Stimulated activated CD8-positive, alpha-beta memory T cell treated with anti-CD3 and anti-CD28 coated beads, Interleukin-7, amount 100 ng/mL, for 4 hours (primary cell): ENCODE measurements around the gene TMEM141.

ENCODE experiments used
- DNase-seq, 2 donors: peaks; one replicate each; pipeline ENCODE4 v3.0.0-alpha.2; 2020; ENCODE audit warnings: low read depth in 2 of 2

The TMEM141 gene

DNA sequence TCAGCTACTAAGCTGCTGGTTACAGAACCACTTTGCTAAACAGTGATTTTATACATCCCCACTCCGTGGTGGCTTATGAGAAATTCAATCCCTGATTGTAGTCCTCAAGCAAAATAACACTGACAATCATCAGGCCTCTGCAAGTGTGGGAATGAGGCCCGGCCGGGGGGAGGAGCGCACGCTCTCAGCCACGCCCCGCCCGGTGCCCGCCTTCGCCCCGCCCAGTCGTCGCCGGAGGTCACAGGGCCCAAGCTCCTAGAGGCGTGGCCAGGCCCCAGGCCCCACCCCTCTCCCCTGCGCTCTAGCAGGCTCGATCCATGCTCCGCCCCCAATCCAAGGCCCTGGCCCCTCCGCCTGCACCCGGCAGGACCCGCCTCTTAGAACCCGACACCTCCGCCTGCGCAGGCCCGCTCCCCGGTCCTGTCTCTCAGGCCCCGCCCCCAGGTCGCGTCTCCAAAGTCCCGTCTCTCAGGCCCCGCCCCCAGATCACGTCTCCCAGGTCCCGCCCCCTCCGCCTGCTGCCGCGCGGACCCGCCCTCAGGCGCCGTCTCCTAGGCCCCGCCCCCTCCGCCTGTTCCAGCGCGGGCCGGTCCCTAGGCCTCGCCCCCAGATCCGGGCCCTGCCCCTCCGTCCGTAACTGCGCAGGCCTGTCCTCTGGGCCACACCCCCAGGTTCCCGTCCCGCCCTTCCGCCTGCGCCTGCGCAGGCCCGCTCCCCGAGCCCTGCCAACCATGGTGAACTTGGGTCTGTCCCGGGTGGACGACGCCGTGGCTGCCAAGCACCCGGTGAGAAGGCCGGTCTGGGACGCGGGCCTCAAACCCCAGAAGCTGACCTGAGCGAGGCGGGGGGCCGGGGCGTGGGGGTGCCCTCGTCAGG, at the start of gene TMEM141:
Gene TMEM141 (plus strand): TSS at position 705 of the 876 bp plus-strand sequence. CDS start 27 bp downstream, at position 732.
- peak; percentile 99 to 100 for DNase-seq

DNA sequence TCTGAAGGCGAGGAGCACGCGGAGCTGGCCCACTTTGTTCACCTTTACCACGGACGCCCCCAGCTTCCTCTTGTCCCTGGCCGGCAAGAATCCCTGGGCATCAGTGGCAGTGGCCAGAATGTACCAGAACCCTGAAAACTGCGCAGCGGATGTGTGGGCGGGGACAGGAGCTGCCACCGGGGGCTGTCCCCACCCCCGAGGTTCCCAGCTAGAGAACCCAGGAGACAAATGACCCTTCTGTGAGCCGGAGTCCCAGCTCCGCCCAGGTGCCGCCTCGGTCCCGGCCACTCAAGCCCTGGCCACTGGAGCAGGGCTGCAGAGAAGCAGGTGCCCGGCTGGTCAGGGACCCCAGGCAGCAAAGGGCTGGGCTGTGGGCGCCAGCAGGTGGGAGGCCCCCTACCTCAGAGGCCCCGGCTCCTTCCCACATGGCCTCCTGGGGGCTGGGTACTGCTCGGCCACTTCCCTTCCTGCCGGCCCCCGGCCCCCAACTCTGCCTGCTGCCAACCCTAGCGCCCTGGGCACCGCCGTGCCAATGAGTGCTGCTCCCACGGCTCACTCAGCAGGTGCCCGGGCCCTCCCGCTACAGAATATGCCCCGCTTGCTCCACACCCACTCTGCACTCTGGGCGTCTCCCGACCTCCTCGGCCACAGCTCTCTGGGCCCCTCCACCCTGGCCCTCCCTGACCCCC, 49.1 kb upstream of the TMEM141 start:
- DNase-seq = peak in 1 of 2 donors; percentile 40

DNA sequence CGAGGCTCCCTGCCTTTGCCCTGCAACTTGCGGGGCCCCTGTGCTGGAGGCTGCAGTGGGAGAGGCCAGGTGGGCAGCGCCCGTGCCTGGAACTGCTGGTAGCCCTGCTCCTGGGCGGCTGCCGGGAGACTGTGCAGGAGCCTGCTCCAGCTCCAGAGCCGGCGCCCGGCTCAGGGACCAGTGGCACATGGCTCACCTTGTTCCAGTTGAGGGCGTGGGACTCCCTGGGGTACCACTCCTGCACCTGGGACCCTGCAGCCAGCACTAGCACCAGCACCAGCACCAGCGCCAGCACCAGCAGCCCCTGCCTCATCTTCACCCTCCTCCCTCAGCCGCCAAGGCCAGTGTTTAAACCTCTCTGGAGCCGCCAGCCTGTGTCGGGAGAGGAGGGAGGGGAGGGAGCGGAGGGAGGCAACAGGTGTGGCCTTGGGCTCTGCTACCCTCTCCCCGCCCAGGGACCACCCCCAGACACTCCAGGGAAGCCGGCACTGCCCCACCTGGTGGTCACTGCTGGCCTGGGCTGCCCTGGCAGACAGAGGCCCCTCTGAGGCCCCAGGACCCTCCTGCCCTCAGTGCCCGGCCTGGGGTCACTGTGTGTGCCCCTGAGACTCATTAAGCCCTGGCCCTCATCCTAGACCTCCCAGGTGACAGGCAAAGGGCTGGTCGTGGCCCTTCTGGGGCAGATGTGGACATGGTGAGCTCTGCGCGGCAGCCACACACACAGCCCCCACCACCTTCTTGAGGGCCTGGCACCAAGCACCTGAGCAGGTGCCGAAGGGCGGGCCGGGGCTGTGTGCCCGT, 48.4 kb upstream of the TMEM141 start, which contains the start of gene LCN10:
Gene LCN10 (minus strand): TSS at position 350 of the 801 bp plus-strand sequence. CDS start 37 bp downstream, at position 313.
- DNase-seq = no peak

GRCh38 chr9:136743639-136744211, 47.4 kb upstream of the TMEM141 start:
- DNase-seq = no peak

DNA sequence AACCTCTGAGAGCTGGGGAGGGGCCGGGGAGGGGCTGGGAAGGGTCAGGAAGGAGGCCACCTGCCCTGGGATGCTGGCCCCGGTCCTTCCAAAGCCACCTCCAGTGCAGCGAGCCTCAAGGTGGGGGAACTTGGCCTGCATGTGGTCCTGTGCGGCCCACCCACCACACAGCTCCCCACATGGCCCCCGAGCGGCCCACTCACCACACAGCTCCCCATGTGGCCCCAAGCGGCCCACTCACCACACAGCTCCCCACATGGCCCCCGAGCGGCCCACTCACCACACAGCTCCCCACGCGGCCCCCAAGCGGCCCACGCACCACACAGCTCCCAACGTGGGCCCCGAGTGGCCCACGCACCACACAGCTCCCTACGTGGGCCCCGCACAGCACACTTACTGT, 46.4 kb upstream of the TMEM141 start:
- DNase-seq = no peak

- DNase-seq = no peak
Measured at GRCh38 chr9:136745389-136746154, 45.6 kb upstream of the TMEM141 start.

DNA sequence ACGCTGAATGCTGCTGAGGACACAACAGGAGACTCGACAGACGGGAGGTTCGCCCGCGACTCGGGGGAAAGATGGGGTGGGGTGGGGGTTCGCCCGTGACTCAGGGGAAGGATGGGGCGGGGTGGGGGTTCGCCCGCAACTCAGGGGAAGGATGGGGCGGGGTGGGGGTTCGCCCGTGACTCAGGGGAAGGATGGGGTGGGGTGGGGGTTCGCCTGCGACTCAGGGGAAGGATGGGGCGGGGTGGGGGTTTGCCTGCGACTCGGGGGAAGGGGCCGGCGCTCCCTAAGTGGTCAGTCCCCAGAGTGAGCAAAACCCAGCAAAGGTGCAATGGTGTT, 45.0 kb upstream of the TMEM141 start:
- no peak for DNase-seq

DNA sequence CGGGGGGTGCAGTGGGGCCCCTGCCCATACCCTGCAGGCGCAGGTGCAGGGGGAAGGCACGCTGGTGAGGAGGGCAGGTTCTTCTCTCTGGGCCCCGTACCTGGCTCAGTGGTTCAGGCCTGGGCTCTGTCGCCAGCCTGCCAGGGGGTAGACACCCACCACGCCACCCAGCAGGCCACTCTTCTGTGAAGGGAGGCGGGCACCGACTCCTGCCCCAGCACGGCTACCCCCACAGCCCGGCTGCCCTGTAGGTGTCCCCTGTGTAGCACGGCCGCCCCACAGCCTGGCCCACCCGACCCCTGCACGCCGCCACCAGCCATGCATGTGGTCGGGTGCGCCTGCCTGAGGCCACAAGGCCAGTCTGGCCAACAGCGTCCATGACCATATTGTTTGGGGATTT, 44.5 kb upstream of the TMEM141 start:
- DNase-seq = no peak

- no peak for DNase-seq
Measured at GRCh38 chr9:136747161-136748060, 43.7 kb upstream of the TMEM141 start.

DNA sequence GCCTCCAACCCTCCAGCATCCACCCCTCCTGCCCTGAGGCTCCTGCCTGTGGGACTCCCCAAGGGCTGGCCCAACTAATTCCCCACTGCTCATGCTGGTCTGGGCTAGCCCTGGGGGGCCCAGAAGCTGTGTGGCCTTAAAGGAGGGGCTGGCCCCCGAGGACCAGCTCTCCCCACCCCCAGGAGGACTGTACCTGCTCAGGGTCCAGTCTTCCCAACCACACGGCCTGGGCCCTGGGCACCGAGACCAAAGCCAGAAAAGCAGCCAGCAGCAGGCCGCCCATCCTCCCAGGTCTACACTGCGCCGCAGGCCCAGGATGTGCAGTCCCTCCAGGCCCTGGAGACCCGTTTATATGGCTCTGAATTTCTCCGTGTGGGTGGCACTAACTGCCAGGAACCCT, 42.9 kb upstream of the TMEM141 start, which contains the start of gene LCN6:
Gene LCN6 (minus strand): TSS at position 325 of the 400 bp plus-strand sequence. CDS start 42 bp downstream, at position 283.
- DNase-seq = no peak

- no peak for DNase-seq
Measured at GRCh38 chr9:136748666-136749611, 42.2 kb upstream of the TMEM141 start.

- no peak for DNase-seq
Measured at GRCh38 chr9:136750526-136750925, 40.6 kb upstream of the TMEM141 start.

DNA sequence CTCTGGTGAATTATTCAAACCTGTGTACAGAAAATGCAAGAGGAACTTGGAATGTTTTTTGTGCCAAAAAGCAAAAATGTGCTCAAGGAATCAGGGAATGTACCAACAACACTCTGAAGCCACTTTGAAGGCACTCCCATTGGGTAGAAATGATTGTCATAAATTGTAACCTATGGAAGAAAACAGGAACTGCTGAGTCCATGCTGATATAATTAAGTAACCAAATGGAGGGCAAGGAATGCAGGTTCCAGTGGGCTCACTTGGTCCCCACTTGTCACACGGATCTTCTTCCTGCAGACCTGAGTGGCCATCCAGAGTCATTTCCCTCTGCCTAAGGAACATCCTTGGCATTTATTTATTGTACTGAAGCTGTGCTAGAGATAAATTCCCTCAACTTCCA, 39.9 kb upstream of the TMEM141 start:
- DNase-seq = no peak

- DNase-seq = no peak
Measured at GRCh38 chr9:136751814-136752213, 39.3 kb upstream of the TMEM141 start.

GRCh38 chr9:136753371-136754058, 37.6 kb upstream of the TMEM141 start:
- DNase-seq = no peak

- DNase-seq = no peak
Measured at GRCh38 chr9:136754059-136754572, 37.0 kb upstream of the TMEM141 start.

GRCh38 chr9:136754626-136755301, 36.4 kb upstream of the TMEM141 start:
- DNase-seq = no peak
